HEK293 (cell line): ENCODE results near the gene MED13L.

ENCODE experiments used
- ATF2 ChIP-seq: fragments of 450-650 bp; formaldehyde crosslinking; IDR thresholded peaks from 2 replicates; pipeline ENCODE4 v1.5.1; 2016; ENCODE audit warnings: missing biosample characterization, missing genetic modification characterization, low read depth
- TRIM28 ChIP-seq: IDR thresholded peaks from 2 replicates; pipeline ENCODE4 v1.6.1; 2011; ENCODE audit warnings: low read length, control low read depth, borderline replicate concordance
- ZBTB11 ChIP-seq: fragments of 450-650 bp; formaldehyde crosslinking; conservative IDR thresholded peaks from 2 replicates; pipeline ENCODE4 v1.5.1; 2016; ENCODE audit warnings: low read depth, missing biosample characterization, missing genetic modification characterization
- ZFP3 ChIP-seq: fragments of 450-650 bp; formaldehyde crosslinking; IDR thresholded peaks from 2 replicates; pipeline ENCODE4 v1.5.1; 2016; ENCODE audit warnings: low read depth, missing biosample characterization, missing genetic modification characterization
- ZNF169 ChIP-seq: fragments of 450-650 bp; formaldehyde crosslinking; IDR thresholded peaks from 2 replicates; pipeline ENCODE4 v1.5.1; 2016; ENCODE audit warnings: missing biosample characterization, missing genetic modification characterization
- ZNF26 ChIP-seq: fragments of 450-650 bp; formaldehyde crosslinking; IDR thresholded peaks from 2 replicates; pipeline ENCODE4 v1.5.1; 2016; ENCODE audit warnings: missing biosample characterization, missing genetic modification characterization
- ZNF513 ChIP-seq: fragments of 450-650 bp; IDR thresholded peaks from 2 replicates; pipeline ENCODE4 v1.5.1; 2018; ENCODE audit warnings: missing biosample characterization, missing genetic modification characterization
- TF ChIP-seq, protein P1 (sequence below): fragments of 450-650 bp; formaldehyde crosslinking; IDR thresholded peaks from 2 replicates; pipeline ENCODE4 v1.5.1; 2016; ENCODE audit warnings: missing biosample characterization, missing genetic modification characterization
- TF ChIP-seq, protein P2 (sequence below): fragments of 450-650 bp; formaldehyde crosslinking; IDR thresholded peaks from 2 replicates; pipeline ENCODE4 v1.5.1; 2016; ENCODE audit warnings: missing biosample characterization, missing genetic modification characterization

GRCh38 chr12:115964626-115965025 lies 312.9 kb downstream of the MED13L start:
- TF ChIP-seq, protein P1, sequence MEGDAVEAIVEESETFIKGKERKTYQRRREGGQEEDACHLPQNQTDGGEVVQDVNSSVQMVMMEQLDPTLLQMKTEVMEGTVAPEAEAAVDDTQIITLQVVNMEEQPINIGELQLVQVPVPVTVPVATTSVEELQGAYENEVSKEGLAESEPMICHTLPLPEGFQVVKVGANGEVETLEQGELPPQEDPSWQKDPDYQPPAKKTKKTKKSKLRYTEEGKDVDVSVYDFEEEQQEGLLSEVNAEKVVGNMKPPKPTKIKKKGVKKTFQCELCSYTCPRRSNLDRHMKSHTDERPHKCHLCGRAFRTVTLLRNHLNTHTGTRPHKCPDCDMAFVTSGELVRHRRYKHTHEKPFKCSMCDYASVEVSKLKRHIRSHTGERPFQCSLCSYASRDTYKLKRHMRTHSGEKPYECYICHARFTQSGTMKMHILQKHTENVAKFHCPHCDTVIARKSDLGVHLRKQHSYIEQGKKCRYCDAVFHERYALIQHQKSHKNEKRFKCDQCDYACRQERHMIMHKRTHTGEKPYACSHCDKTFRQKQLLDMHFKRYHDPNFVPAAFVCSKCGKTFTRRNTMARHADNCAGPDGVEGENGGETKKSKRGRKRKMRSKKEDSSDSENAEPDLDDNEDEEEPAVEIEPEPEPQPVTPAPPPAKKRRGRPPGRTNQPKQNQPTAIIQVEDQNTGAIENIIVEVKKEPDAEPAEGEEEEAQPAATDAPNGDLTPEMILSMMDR: no peak
- no peak for TF ChIP-seq ZNF169 (tag by site-specific recombination)
- TF ChIP-seq, protein P2, sequence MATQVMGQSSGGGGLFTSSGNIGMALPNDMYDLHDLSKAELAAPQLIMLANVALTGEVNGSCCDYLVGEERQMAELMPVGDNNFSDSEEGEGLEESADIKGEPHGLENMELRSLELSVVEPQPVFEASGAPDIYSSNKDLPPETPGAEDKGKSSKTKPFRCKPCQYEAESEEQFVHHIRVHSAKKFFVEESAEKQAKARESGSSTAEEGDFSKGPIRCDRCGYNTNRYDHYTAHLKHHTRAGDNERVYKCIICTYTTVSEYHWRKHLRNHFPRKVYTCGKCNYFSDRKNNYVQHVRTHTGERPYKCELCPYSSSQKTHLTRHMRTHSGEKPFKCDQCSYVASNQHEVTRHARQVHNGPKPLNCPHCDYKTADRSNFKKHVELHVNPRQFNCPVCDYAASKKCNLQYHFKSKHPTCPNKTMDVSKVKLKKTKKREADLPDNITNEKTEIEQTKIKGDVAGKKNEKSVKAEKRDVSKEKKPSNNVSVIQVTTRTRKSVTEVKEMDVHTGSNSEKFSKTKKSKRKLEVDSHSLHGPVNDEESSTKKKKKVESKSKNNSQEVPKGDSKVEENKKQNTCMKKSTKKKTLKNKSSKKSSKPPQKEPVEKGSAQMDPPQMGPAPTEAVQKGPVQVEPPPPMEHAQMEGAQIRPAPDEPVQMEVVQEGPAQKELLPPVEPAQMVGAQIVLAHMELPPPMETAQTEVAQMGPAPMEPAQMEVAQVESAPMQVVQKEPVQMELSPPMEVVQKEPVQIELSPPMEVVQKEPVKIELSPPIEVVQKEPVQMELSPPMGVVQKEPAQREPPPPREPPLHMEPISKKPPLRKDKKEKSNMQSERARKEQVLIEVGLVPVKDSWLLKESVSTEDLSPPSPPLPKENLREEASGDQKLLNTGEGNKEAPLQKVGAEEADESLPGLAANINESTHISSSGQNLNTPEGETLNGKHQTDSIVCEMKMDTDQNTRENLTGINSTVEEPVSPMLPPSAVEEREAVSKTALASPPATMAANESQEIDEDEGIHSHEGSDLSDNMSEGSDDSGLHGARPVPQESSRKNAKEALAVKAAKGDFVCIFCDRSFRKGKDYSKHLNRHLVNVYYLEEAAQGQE: no peak
- TF ChIP-seq ZFP3 (tag by site-specific recombination): no peak
- no peak for TF ChIP-seq ZNF513
- TF ChIP-seq TRIM28: no peak
- TF ChIP-seq ZBTB11 (tag by site-specific recombination): no peak
- TF ChIP-seq ZNF26 (tag by site-specific recombination): no peak
- no peak for TF ChIP-seq ATF2 (tag by site-specific recombination)
